HUES6 (cell line): ENCODE measurements around the gene NADSYN1.
"Not testable (repeated sequence)": the region's sequence is repeated elsewhere in the genome, so short reads cannot be mapped to it uniquely, and the experiment has no call there.

Experiments used
- H3K27ac ChIP-seq: 2 replicates; pipeline ENCODE4 v1.7.0; 2013; ENCODE audit warnings: low read depth, mild to moderate bottlenecking, low read length, inconsistent platforms
- H3K27me3 ChIP-seq: 2 replicates; pipeline ENCODE4 v1.6.1; 2013; ENCODE audit warnings: low read length; ENCODE audit not compliant: control insufficient read depth, insufficient read depth
- H3K36me3 ChIP-seq: 2 replicates; pipeline ENCODE4 v1.6.1; 2013; ENCODE audit warnings: low read length; ENCODE audit not compliant: control insufficient read depth, insufficient read depth
- H3K4me1 ChIP-seq: 2 replicates; pipeline ENCODE4 v1.6.1; 2013; ENCODE audit warnings: low read length; ENCODE audit not compliant: control insufficient read depth, insufficient read depth
- H3K4me3 ChIP-seq: 2 replicates; pipeline ENCODE4 v1.5.1; 2013; ENCODE audit warnings: low read depth, low read length
- H3K9ac ChIP-seq: one replicate; pipeline ENCODE4 v1.6.1; 2013; ENCODE audit warnings: mild to moderate bottlenecking, low read length
- H3K9me3 ChIP-seq: 2 replicates; pipeline ENCODE4 v1.6.1; 2013; ENCODE audit warnings: low read depth, low read length; ENCODE audit not compliant: control insufficient read depth, insufficient read depth

NADSYN1 gene

GRCh38 chr11:71422318-71422717, 30.7 kb upstream of the NADSYN1 start:
- not testable (repeated sequence) for H3K9ac ChIP-seq

GRCh38 chr11:71423181-71423790, 29.7 kb upstream of the NADSYN1 start:
- Histone ChIP-seq H3K36me3 (no peaks in the 10 kb centered on the region), H3K27me3 (no peaks in the 10 kb centered on the region), H3K4me1 (no peaks in the 10 kb centered on the region), H3K27ac (no peak overlapping the region), H3K4me3 (no peak overlapping the region), H3K9me3 (no peaks in the 10 kb centered on the region), H3K9ac (no peak overlapping the region)

More at GRCh38 chr11:71422318-71422717, 30.7 kb upstream of the NADSYN1 start:
- not testable (repeated sequence) for H3K9me3 ChIP-seq, H3K36me3 ChIP-seq, H3K4me1 ChIP-seq, H3K4me3 ChIP-seq, H3K27ac ChIP-seq, H3K27me3 ChIP-seq

- no peak overlapping the region for H3K4me3 ChIP-seq
- no peaks in the 10 kb centered on the region for H3K9me3 ChIP-seq
- H3K27me3 ChIP-seq: no peaks in the 10 kb centered on the region
- H3K9ac ChIP-seq: no peak overlapping the region
- H3K36me3 ChIP-seq: no peaks in the 10 kb centered on the region
- H3K27ac ChIP-seq: no peak overlapping the region
- no peaks in the 10 kb centered on the region for H3K4me1 ChIP-seq
Observed at GRCh38 chr11:71425409-71425808, 27.6 kb upstream of the NADSYN1 start.

DNA sequence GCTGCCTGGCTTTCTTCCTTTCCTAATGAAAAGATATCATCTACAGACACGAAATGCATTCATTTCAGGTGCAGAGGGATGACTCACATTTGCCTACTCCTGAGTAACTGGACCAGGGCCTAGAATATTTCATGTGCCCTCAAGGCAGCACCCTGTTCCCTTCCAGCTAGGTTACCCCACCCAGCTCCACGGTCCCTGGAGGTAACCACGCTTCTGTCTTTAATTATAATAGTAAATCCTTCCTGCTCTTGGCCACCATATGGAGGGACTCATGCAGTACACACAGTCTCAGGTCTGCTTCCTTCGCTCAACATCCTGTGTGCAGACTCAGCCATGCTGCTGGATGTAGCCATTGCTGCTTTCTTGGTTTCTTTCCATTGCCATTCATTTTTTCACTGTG, 27.1 kb upstream of the NADSYN1 start:
- no peak overlapping the region for H3K27ac ChIP-seq
- no peak overlapping the region for H3K9ac ChIP-seq
- H3K36me3 ChIP-seq: no peaks in the 10 kb centered on the region
- no peaks in the 10 kb centered on the region for H3K9me3 ChIP-seq
- no peak overlapping the region for H3K4me3 ChIP-seq
- no peaks in the 10 kb centered on the region for H3K27me3 ChIP-seq
- H3K4me1 ChIP-seq: no peaks in the 10 kb centered on the region

- Histone ChIP-seq H3K36me3 (no peaks in the 10 kb centered on the region), H3K4me1 (no peaks in the 10 kb centered on the region), H3K9ac (no peak overlapping the region), H3K4me3 (no peak overlapping the region), H3K27me3 (no peaks in the 10 kb centered on the region), H3K9me3 (no peaks in the 10 kb centered on the region), H3K27ac (no peak overlapping the region)
Observed at GRCh38 chr11:71426413-71426812, 26.6 kb upstream of the NADSYN1 start.

DNA sequence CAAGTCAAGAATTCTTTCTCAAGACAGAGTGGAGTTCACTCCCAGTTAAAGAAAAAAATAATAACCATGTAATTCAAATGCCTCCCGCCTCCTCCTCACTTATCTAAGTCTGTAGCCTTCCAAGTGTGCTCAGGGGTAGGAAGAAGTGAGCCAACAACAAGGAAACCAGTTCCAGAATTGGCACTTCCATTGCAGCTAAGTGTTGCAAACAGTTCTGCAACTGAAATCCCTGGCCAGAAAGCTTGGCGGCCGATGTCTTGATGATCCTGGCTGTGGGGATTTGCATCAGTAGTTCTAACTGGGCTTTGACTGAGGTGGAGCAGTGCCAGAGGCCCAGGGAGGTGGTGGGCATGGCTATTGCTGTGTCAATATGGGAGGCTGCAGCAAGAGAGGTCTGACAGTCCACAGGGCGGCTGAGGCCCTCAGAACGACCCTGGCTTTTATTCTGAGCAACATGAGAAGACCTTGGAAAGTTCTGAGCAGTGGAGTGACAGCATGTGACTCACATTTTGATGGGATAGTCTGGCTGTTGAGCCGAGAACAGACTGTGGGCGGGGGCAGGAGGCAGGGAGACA, 24.1 kb upstream of the NADSYN1 start:
- Histone ChIP-seq H3K36me3 (peaks cover 6% of the 10 kb centered on the region), H3K9ac (no peak overlapping the region), H3K27ac (no peak overlapping the region), H3K4me1 (no peaks in the 10 kb centered on the region), H3K4me3 (no peak overlapping the region), H3K27me3 (no peaks in the 10 kb centered on the region), H3K9me3 (no peaks in the 10 kb centered on the region)

DNA sequence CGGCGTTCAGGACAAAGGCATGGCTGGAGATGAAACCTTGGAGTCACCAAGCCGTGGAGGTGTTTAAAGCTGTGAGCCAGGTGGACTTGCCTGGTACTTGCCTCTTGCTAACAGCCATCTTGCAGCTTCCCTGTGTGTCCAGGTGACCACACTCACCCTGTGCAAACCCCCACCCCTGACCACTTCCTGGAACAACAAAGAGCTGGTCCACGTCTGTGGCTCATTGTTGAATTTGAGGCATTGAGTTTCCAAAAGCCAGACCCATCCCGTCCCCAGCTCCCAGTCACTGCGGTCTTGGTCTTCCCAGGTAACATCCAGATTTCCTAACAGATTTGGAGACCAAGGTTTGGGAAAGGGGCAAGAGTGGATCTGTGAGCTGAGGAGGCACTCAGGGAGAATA, 23.3 kb upstream of the NADSYN1 start:
- Histone ChIP-seq H3K27me3 (no peaks in the 10 kb centered on the region), H3K4me1 (no peaks in the 10 kb centered on the region), H3K4me3 (no peak overlapping the region), H3K9me3 (no peaks in the 10 kb centered on the region), H3K27ac (no peak overlapping the region), H3K9ac (no peak overlapping the region), H3K36me3 (peaks cover 13% of the 10 kb centered on the region)

GRCh38 chr11:71430166-71430565, 22.8 kb upstream of the NADSYN1 start:
- Histone ChIP-seq H3K36me3 (peaks cover 18% of the 10 kb centered on the region), H3K9ac (no peak overlapping the region), H3K27me3 (no peaks in the 10 kb centered on the region), H3K9me3 (no peaks in the 10 kb centered on the region), H3K4me1 (no peaks in the 10 kb centered on the region), H3K27ac (no peak overlapping the region), H3K4me3 (no peak overlapping the region)

GRCh38 chr11:71431271-71431670, 21.7 kb upstream of the NADSYN1 start:
- H3K36me3 ChIP-seq: peaks cover 29% of the 10 kb centered on the region
- no peaks in the 10 kb centered on the region for H3K4me1 ChIP-seq
- H3K27ac ChIP-seq: no peak overlapping the region
- H3K9me3 ChIP-seq: no peaks in the 10 kb centered on the region
- H3K4me3 ChIP-seq: no peak overlapping the region
- H3K9ac ChIP-seq: no peak overlapping the region
- H3K27me3 ChIP-seq: no peaks in the 10 kb centered on the region

- Histone ChIP-seq H3K9me3 (no peaks in the 10 kb centered on the region), H3K4me3 (no peak overlapping the region), H3K9ac (no peak overlapping the region), H3K27ac (no peak overlapping the region), H3K27me3 (no peaks in the 10 kb centered on the region), H3K36me3 (peaks cover 44% of the 10 kb centered on the region), H3K4me1 (no peaks in the 10 kb centered on the region)
Observed at GRCh38 chr11:71432761-71433647, 20.0 kb upstream of the NADSYN1 start.
